H1 (cell line): ENCODE measurements around the gene ACADVL. TPM values are rescaled to one million over a fixed set of nuclear protein-coding genes. Genes with fewer than 3 reads are reported as not detected.

Source experiments
- CHD2 ChIP-seq: IDR thresholded peaks from 2 replicates; pipeline ENCODE4 v1.6.1; 2012; ENCODE audit warnings: low read length, improper control_type of control experiment
- CREB1 ChIP-seq: IDR thresholded peaks from 2 replicates; pipeline ENCODE4 v1.6.1; 2012; ENCODE audit warnings: inconsistent platforms
- CTBP2 ChIP-seq: IDR thresholded peaks from 2 replicates; pipeline ENCODE4 v1.7.0; 2011; ENCODE audit warnings: borderline replicate concordance, mild to moderate bottlenecking, moderate library complexity, mixed read lengths, low read length; ENCODE audit not compliant: insufficient read depth, insufficient read length
- EP300 ChIP-seq, 2 experiments: IDR thresholded peaks; 1 replicate in 1 of 2; 2 replicates in 1 of 2; pipeline ENCODE4 v1.6.1; 2011 to 2012; ENCODE audit warnings: low read depth in 2 of 2, low read length in 2 of 2, mild to moderate bottlenecking in 2 of 2, borderline replicate concordance in 1 of 2, inconsistent platforms in 1 of 2, moderate library complexity in 1 of 2
- GABPA ChIP-seq: IDR thresholded peaks from 2 replicates; pipeline ENCODE4 v1.6.1; 2011; ENCODE audit warnings: mild to moderate bottlenecking, low read length, moderate library complexity, borderline replicate concordance; ENCODE audit not compliant: insufficient read depth
- RXRA ChIP-seq: IDR thresholded peaks from 2 replicates; pipeline ENCODE4 v1.6.1; 2011; ENCODE audit warnings: low read depth, mild to moderate bottlenecking, low read length, moderate library complexity; ENCODE audit not compliant: insufficient read depth
- SAP30 ChIP-seq: fragments of 300-600 bp; sonication (generic); IDR thresholded peaks from 2 replicates; pipeline ENCODE4 v1.7.1; 2012; ENCODE audit warnings: low read length, moderate library complexity, mild to moderate bottlenecking, inconsistent platforms; ENCODE audit not compliant: insufficient read depth, insufficient replicate concordance
- SIRT6 ChIP-seq: IDR thresholded peaks from one replicate; pipeline ENCODE4 v1.7.1; 2012; ENCODE audit warnings: low read length, inconsistent platforms
- YY1 ChIP-seq: IDR thresholded peaks from 2 replicates; pipeline ENCODE4 v1.6.1; 2011; ENCODE audit warnings: low read depth, mild to moderate bottlenecking, low read length
- polyA plus RNA-seq, 7 experiments: library from polyadenylated mRNA; depleted of rRNA in 3 of 7; stranded (reverse) in 5 of 7; unstranded in 2 of 7; fragments of >200 nt in 5 of 7; fragments of 200-250 nt in 2 of 7; gene quantifications; 1 replicate in 5 of 7; 2 replicates in 1 of 7; 4 replicates in 1 of 7; pipeline versions ENCODE4 v1.2.1 to v1.2.3, GENCODE V29; 2011 to 2013; ENCODE audit warnings: missing spikeins in 2 of 7, mixed read lengths in 2 of 7
- total RNA-seq: library from RNA; stranded (reverse); fragmentation: NEBNext Ultra II Directional; extraction: Animal tissue kit (Norgen Biotek cat#: 25700); gene quantifications from 2 replicates; pipeline ENCODE4 v1.2.1, GENCODE V29; 2021
- TF ChIP-seq, protein P1 (sequence below): IDR thresholded peaks from 2 replicates; pipeline ENCODE4 v1.6.1; 2011; ENCODE audit warnings: low read length, improper control_type of control experiment
- TF ChIP-seq, protein P2 (sequence below): IDR thresholded peaks from 2 replicates; pipeline ENCODE4 v1.6.1; 2012; ENCODE audit warnings: inconsistent platforms

ACADVL gene
- total and polyA plus RNA-seq, 2 of the 8 experiments (the other 6 are each of a cell fraction or from before 2014, with no cell fraction given), result 181 to 231 TPM

DNA sequence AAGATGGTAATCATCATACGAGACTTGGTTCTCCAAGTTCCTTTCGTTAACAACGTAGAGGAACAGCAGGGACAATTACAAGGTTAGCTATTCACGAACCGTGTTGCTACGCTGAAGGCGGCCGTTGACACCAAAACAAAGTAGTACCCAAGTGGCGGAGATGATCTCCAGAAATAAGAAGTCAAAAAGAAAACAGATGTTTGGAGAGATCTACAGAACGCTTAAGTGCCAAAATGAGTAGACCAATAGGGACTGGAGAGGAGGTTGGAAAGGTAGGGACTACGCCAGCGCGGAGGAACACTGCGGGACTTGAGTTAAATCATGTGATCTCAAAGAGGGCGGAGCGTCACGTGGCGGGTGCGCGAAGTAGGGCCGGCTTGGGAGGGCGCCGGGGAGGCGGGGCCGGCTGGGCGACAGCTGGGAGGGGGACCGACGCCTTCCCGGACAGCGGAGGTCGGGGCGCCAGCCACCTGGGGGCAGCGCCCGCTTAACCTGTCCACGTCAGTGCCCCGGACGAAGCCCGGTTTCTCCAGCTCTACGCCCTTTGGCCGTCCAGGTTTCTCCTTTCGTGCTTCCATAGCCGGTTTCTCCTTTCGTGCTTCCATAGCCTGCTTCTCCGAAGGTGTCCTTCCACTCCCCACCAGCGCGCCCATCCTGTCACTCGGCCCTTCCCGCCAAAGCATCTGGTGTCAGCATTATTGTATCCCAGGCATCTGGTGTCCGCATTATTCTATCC lies 23.1 kb downstream of the ACADVL start (continued):
- peak in 1 of 2 experiments; percentile 86; a peak in 1 of 3 replicates for TF ChIP-seq EP300 (IDR thresholded peaks at IDR 0.05; ENCODE audit: borderline replicate concordance in 1 of 2, low read depth in 2 of 2, low read length in 2 of 2)
- no peak for TF ChIP-seq YY1
- TF ChIP-seq, protein P1, sequence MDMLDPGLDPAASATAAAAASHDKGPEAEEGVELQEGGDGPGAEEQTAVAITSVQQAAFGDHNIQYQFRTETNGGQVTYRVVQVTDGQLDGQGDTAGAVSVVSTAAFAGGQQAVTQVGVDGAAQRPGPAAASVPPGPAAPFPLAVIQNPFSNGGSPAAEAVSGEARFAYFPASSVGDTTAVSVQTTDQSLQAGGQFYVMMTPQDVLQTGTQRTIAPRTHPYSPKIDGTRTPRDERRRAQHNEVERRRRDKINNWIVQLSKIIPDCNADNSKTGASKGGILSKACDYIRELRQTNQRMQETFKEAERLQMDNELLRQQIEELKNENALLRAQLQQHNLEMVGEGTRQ, result peak; percentile 99
- peak; percentile 92 for TF ChIP-seq SAP30
- no peak for TF ChIP-seq SIRT6
- peak; percentile 51; the same call in 1 of the 2 replicates for TF ChIP-seq RXRA
- TF ChIP-seq CHD2, result peak; percentile 94
- no peak for TF ChIP-seq GABPA
- TF ChIP-seq, protein P2, sequence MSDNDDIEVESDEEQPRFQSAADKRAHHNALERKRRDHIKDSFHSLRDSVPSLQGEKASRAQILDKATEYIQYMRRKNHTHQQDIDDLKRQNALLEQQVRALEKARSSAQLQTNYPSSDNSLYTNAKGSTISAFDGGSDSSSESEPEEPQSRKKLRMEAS, result peak; percentile 83
- TF ChIP-seq CTBP2, result no peak
- peak; percentile 75 for TF ChIP-seq CREB1
